GM23338 (cell line): ENCODE results near the gene CBLC. TPM values are rescaled to one million over a fixed set of nuclear protein-coding genes. Genes with fewer than 3 reads are reported as not detected.

Source experiments
- EZH2 ChIP-seq: fragments of 200-600 bp; sonication (generic); IDR thresholded peaks from one replicate; pipeline ENCODE4 v1.8.0; 2017; ENCODE audit warnings: antibody characterized with exemption, mild to moderate bottlenecking, low read depth; ENCODE audit not compliant: unreplicated experiment
- EZH2phosphoT487 ChIP-seq: fragments of 200-600 bp; sonication (generic); IDR thresholded peaks from one replicate; pipeline ENCODE4 v1.8.1; 2018; ENCODE audit warnings: antibody characterized with exemption; ENCODE audit not compliant: unreplicated experiment
- NANOG ChIP-seq: IDR thresholded peaks from 2 replicates; pipeline ENCODE4 v1.6.1; 2016; ENCODE audit warnings: antibody characterized with exemption, borderline replicate concordance
- ZNF114 ChIP-seq: fragments of 250-450 bp; sonication (Bioruptor Pico); IDR thresholded peaks from 2 replicates; pipeline ENCODE4 v1.5.0; 2020; ENCODE audit warnings: mild to moderate bottlenecking, moderate library complexity
- ZNF331 ChIP-seq: fragments of 250-450 bp; sonication (Bioruptor Pico); IDR thresholded peaks from 2 replicates; pipeline ENCODE4 v1.5.0; 2020; ENCODE audit warnings: low read depth, mild to moderate bottlenecking, moderate library complexity
- polyA plus RNA-seq: library from polyadenylated mRNA; unstranded; fragments of >200 nt; fragmentation: Nextera tagmentation; extraction: Ambion mirVana; gene quantifications from 2 replicates; pipeline ENCODE4 v1.2.1, GENCODE V29; 2016
- total RNA-seq: library from RNA; depleted of rRNA; stranded (reverse); fragments of >200 nt; shearing (Covaris generic); gene quantifications from 2 replicates; pipeline ENCODE4 v1.2.3, GENCODE V29; 2014
- TF ChIP-seq, protein P1 (sequence below): fragments of 250-450 bp; sonication (Bioruptor Pico); IDR thresholded peaks from 2 replicates; pipeline ENCODE4 v1.5.0; 2020; ENCODE audit warnings: mild to moderate bottlenecking, moderate library complexity
- TF ChIP-seq, protein P2 (sequence below): IDR thresholded peaks from 2 replicates; pipeline ENCODE4 v1.6.1; 2016; ENCODE audit warnings: antibody characterized with exemption
- TF ChIP-seq, protein P3 (sequence below), 2 experiments: fragments of 200-600 bp in 1 of 2; sonication (generic) in 1 of 2; conservative IDR thresholded peaks; 2 replicates each; pipeline versions ENCODE4 v1.5.1 to v1.6.1; 2016 to 2017; ENCODE audit warnings: antibody characterized with exemption in 2 of 2, low read depth in 2 of 2, mild to moderate bottlenecking in 2 of 2, moderate library complexity in 1 of 2

The CBLC gene
- total and polyA plus RNA-seq, 2 experiments from 2014 or later = 14.5 to 29.3 TPM

DNA sequence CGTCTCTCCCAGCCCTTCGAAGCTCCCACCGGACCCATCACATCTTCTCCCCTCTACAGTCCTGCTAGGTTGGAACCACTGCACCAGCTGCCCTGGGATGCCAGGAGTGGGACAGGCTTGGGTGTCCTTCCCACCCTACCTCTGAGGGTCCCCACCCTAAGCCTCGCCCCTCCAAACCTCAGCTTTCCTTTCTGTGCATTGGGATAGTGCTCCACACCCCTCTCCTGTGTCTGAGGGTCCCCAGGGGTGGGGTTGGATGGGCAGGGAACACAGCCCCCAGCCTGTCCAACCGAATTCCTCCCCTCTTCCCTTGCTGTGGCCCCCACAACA lies 31.1 kb upstream of the CBLC start (continued):
- TF ChIP-seq, protein P1, sequence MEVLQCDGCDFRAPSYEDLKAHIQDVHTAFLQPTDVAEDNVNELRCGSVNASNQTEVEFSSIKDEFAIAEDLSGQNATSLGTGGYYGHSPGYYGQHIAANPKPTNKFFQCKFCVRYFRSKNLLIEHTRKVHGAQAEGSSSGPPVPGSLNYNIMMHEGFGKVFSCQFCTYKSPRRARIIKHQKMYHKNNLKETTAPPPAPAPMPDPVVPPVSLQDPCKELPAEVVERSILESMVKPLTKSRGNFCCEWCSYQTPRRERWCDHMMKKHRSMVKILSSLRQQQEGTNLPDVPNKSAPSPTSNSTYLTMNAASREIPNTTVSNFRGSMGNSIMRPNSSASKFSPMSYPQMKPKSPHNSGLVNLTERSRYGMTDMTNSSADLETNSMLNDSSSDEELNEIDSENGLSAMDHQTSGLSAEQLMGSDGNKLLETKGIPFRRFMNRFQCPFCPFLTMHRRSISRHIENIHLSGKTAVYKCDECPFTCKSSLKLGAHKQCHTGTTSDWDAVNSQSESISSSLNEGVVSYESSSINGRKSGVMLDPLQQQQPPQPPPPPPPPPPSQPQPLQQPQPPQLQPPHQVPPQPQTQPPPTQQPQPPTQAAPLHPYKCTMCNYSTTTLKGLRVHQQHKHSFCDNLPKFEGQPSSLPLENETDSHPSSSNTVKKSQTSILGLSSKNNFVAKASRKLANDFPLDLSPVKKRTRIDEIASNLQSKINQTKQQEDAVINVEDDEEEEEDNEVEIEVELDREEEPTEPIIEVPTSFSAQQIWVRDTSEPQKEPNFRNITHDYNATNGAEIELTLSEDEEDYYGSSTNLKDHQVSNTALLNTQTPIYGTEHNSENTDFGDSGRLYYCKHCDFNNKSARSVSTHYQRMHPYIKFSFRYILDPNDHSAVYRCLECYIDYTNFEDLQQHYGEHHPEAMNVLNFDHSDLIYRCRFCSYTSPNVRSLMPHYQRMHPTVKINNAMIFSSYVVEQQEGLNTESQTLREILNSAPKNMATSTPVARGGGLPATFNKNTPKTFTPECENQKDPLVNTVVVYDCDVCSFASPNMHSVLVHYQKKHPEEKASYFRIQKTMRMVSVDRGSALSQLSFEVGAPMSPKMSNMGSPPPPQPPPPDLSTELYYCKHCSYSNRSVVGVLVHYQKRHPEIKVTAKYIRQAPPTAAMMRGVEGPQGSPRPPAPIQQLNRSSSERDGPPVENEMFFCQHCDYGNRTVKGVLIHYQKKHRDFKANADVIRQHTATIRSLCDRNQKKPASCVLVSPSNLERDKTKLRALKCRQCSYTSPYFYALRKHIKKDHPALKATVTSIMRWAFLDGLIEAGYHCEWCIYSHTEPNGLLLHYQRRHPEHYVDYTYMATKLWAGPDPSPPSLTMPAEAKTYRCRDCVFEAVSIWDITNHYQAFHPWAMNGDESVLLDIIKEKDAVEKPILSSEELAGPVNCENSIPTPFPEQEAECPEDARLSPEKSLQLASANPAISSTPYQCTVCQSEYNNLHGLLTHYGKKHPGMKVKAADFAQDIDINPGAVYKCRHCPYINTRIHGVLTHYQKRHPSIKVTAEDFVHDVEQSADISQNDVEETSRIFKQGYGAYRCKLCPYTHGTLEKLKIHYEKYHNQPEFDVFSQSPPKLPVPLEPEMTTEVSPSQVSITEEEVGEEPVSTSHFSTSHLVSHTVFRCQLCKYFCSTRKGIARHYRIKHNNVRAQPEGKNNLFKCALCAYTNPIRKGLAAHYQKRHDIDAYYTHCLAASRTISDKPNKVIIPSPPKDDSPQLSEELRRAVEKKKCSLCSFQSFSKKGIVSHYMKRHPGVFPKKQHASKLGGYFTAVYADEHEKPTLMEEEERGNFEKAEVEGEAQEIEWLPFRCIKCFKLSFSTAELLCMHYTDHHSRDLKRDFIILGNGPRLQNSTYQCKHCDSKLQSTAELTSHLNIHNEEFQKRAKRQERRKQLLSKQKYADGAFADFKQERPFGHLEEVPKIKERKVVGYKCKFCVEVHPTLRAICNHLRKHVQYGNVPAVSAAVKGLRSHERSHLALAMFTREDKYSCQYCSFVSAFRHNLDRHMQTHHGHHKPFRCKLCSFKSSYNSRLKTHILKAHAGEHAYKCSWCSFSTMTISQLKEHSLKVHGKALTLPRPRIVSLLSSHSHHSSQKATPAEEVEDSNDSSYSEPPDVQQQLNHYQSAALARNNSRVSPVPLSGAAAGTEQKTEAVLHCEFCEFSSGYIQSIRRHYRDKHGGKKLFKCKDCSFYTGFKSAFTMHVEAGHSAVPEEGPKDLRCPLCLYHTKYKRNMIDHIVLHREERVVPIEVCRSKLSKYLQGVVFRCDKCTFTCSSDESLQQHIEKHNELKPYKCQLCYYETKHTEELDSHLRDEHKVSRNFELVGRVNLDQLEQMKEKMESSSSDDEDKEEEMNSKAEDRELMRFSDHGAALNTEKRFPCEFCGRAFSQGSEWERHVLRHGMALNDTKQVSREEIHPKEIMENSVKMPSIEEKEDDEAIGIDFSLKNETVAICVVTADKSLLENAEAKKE (CRISPR knock-in tag) = no peak
- TF ChIP-seq NANOG (no peak), ZNF331 (CRISPR knock-in tag) (no peak), EZH2phosphoT487 (no peak), EZH2 (no peak), ZNF114 (CRISPR knock-in tag) (no peak)
- TF ChIP-seq, protein P2, sequence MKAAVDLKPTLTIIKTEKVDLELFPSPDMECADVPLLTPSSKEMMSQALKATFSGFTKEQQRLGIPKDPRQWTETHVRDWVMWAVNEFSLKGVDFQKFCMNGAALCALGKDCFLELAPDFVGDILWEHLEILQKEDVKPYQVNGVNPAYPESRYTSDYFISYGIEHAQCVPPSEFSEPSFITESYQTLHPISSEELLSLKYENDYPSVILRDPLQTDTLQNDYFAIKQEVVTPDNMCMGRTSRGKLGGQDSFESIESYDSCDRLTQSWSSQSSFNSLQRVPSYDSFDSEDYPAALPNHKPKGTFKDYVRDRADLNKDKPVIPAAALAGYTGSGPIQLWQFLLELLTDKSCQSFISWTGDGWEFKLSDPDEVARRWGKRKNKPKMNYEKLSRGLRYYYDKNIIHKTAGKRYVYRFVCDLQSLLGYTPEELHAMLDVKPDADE = no peak
- TF ChIP-seq, protein P3, sequence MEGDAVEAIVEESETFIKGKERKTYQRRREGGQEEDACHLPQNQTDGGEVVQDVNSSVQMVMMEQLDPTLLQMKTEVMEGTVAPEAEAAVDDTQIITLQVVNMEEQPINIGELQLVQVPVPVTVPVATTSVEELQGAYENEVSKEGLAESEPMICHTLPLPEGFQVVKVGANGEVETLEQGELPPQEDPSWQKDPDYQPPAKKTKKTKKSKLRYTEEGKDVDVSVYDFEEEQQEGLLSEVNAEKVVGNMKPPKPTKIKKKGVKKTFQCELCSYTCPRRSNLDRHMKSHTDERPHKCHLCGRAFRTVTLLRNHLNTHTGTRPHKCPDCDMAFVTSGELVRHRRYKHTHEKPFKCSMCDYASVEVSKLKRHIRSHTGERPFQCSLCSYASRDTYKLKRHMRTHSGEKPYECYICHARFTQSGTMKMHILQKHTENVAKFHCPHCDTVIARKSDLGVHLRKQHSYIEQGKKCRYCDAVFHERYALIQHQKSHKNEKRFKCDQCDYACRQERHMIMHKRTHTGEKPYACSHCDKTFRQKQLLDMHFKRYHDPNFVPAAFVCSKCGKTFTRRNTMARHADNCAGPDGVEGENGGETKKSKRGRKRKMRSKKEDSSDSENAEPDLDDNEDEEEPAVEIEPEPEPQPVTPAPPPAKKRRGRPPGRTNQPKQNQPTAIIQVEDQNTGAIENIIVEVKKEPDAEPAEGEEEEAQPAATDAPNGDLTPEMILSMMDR (conservative IDR thresholded peaks at IDR 0.05; ENCODE audit: low read depth in 2 of 2) = no peak
